HG03060 (cell line): ENCODE measurements around the gene COL18A1.

ENCODE experiments used
- ATAC-seq: cut with Tn5 transposase; IDR thresholded peaks from one replicate; pipeline ENCODE4 v1.9.1; 2021; ENCODE audit warnings: low read depth, moderate number of reproducible peaks; ENCODE audit not compliant: unreplicated experiment

The COL18A1 gene

GRCh38 chr21:45411810-45412206, 6.8 kb downstream of the COL18A1 start:
- ATAC-seq, result no peak

- no peak for ATAC-seq
These were observed 7.5 kb downstream of the COL18A1 start for GRCh38 chr21:45412491-45412890.

- no peak for ATAC-seq
These were observed 8.1 kb downstream of the COL18A1 start for GRCh38 chr21:45412909-45413611.

GRCh38 chr21:45413922-45414321, 9.0 kb downstream of the COL18A1 start:
- ATAC-seq, result no peak

- ATAC-seq, result no peak
These were observed 9.6 kb downstream of the COL18A1 start for GRCh38 chr21:45414396-45415187.

GRCh38 chr21:45415188-45415942, 10.4 kb downstream of the COL18A1 start:
- no peak for ATAC-seq

GRCh38 chr21:45415943-45416611, 11.1 kb downstream of the COL18A1 start:
- no peak for ATAC-seq

GRCh38 chr21:45416620-45417019, 11.7 kb downstream of the COL18A1 start:
- ATAC-seq, result no peak

GRCh38 chr21:45417256-45417950, 12.4 kb downstream of the COL18A1 start:
- ATAC-seq, result no peak

GRCh38 chr21:45417951-45418300, 13.0 kb downstream of the COL18A1 start:
- no peak for ATAC-seq

- ATAC-seq, result no peak
These were observed 13.5 kb downstream of the COL18A1 start for GRCh38 chr21:45418301-45419071.

- no peak for ATAC-seq
These were observed 14.2 kb downstream of the COL18A1 start for GRCh38 chr21:45419162-45419561.

- no peak for ATAC-seq
These were observed 15.4 kb downstream of the COL18A1 start for GRCh38 chr21:45420061-45421041.

GRCh38 chr21:45421071-45421845, 16.3 kb downstream of the COL18A1 start:
- ATAC-seq, result no peak

- no peak for ATAC-seq
These were observed 17.1 kb downstream of the COL18A1 start for GRCh38 chr21:45421846-45422775.

- ATAC-seq, result no peak
These were observed 18.4 kb downstream of the COL18A1 start for GRCh38 chr21:45423201-45423955.
